Aorta (tissue), 5 donors: Measurements from ENCODE around the gene SLC6A6. TPM values are rescaled to one million over a fixed set of nuclear protein-coding genes. Genes with fewer than 3 reads are reported as not detected.

Experiments
- ATAC-seq: fragments of 200-7000 bp; cut with Tn5 transposase; one replicate; pipeline ENCODE4 v1.9.1; 2022; ENCODE audit warnings: moderate library complexity; ENCODE audit not compliant: low FRiP score
- DNase-seq, 2 donors: peaks; one replicate each; pipeline ENCODE4 v3.0.0-alpha.2; 2020
- H3K27ac ChIP-seq, 2 donors: one replicate each; pipeline ENCODE4 v1.5.1; 2013; ENCODE audit warnings: low read length in 2 of 2, mild to moderate bottlenecking in 2 of 2, moderate library complexity in 2 of 2, control low read depth in 1 of 2, inconsistent platforms in 1 of 2, low read depth in 1 of 2
- H3K27me3 ChIP-seq, 2 donors: one replicate each; pipeline ENCODE4 v1.6.1; 2013; ENCODE audit warnings: control low read depth in 1 of 2, low read length in 1 of 2, mild to moderate bottlenecking in 1 of 2, moderate library complexity in 1 of 2; ENCODE audit not compliant: insufficient read depth in 2 of 2, control insufficient read depth in 1 of 2
- H3K36me3 ChIP-seq, 2 donors: one replicate each; pipeline ENCODE4 v1.6.1; 2013; ENCODE audit warnings: control low read depth in 1 of 2, low read length in 1 of 2, mild to moderate bottlenecking in 1 of 2; ENCODE audit not compliant: insufficient read depth in 2 of 2, control insufficient read depth in 1 of 2
- H3K4me1 ChIP-seq, 2 donors: one replicate each; pipeline ENCODE4 v1.6.1; 2013; ENCODE audit warnings: low read length in 2 of 2, control low read depth in 1 of 2, mild to moderate bottlenecking in 1 of 2, moderate library complexity in 1 of 2; ENCODE audit not compliant: insufficient read depth in 2 of 2, control insufficient read depth in 1 of 2
- H3K4me3 ChIP-seq, 2 donors: one replicate each; pipeline ENCODE4 v1.5.1; 2013; ENCODE audit warnings: low read length in 2 of 2, control low read depth in 1 of 2, mild to moderate bottlenecking in 1 of 2
- H3K9me3 ChIP-seq: one replicate; pipeline ENCODE4 v1.6.1; 2013; ENCODE audit warnings: mild to moderate bottlenecking, low read length; ENCODE audit not compliant: control insufficient read depth
- WGBS, 2 donors: extraction: QIAGEN DNeasy Blood & Tissue Kit; methylation state at CpG; one replicate each; pipeline ENCODE4 v1.1.7; 2013; 5-methylcytosine and 5-hydroxymethylcytosine counted together
- intact Hi-C, 2 donors: fragments of 100-400 bp; cut with DNase I; formaldehyde crosslinking; loops; one replicate each; pipeline versions ENCODE4 v1.14.2 to v1.15.0; 2022
- polyA plus RNA-seq, 2 donors: library from polyadenylated mRNA; stranded (reverse); fragments of 200-250 nt; gene quantifications; one replicate each; pipeline ENCODE4 v1.2.3, GENCODE V29; 2013
- total RNA-seq, 2 donors: library from RNA; stranded (reverse); fragmentation: NEBNext Ultra II Directional; extraction: Animal tissue kit (Norgen Biotek cat#: 25700); gene quantifications; one replicate each; pipeline ENCODE4 v1.2.1, GENCODE V29; 2021
- donor health status: healthy with polysubstance abuse.
- donor health status: Bipolar disorder and iron deficiency.
- donor health status: DM: no; HTN: no; CAD: no.
- donor health status: DM: no; HTN: no; CAD: no.
- donor health status: DM: yes; HTN: yes; CAD: no.

SLC6A6 gene
- total and polyA plus RNA-seq, 4 donors: 5.3 to 62.2 (median 21.3) TPM

DNA sequence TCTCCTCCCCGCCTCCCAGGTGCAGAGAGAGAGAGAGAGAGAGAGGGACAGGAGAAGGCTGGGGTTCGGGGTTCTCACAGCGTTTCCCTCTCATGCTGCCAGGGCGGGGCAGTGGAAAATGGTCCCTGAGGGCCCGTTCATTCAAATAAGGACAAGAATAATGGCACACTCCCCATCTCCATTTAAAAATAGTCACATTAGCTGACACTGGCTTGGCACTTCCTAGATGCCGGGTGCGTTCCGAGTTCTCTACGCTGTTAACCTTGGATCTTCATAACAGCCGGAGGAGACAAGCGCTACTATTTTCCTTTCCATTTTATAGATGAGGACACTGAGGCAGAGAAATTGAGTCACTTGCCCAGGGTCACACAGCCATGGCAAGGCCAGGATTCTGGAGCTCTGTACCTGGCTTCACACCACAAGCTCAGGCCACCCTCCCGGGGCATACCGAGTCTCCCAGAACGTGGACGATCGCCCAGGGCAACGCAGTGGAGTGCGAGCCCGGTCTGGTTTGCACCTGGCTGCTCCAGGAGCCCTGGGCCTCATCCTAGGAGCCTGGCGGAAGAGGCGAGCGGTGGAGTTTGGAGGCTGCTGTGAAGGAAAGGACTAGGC lies 608 bp upstream of the SLC6A6 start:
- ATAC-seq: no peak
- WGBS, 2 donors: 19 to 22% methylated on average over 22 of the region's 22 CpGs
- H3K27ac ChIP-seq: no peak overlapping the region
- no peaks in the 10 kb centered on the region for H3K36me3 ChIP-seq
- H3K9me3 ChIP-seq: no peaks in the 10 kb centered on the region
- no peak for DNase-seq
- peak overlapping the region in 1 of 2 donors; percentile 49 for H3K4me3 ChIP-seq
- H3K27me3 ChIP-seq: no peaks in the 10 kb centered on the region
- H3K4me1 ChIP-seq: peaks cover 0 to 3% of the 10 kb centered on the region in 2 donors
- intact Hi-C loops: loop anchor here (2.0 to 10.0 kb wide), 4 partner anchors 31 to 257 kb away; no protein-coding TSS in a partner anchor

DNA sequence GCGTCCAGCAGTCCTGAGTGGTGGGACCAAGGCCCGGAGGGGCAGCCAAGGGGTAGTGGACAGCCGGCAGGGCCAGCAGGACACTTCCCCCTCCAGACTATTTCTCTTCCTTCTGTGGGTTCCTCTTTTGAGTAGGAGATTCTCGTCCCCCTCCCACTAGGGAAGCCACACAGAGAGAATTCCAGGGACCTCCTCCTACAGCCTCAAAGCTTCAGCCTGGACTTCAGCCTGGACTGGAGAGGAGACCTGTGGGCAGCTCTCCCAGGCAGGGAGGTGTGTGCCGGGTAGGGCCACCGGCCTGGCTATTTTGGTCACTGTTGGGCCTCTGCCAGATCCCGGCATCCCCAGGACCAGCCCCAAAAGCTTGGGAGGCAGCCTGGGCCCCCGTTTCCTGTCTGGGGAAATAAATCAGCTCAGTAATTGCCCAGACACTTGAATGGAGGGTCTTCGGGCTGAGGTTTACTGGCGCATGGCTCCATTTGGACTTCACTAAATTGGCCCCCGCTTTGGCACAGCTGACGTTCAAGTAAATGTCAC lies 1.3 kb downstream of the SLC6A6 start:
- H3K4me1 ChIP-seq: peaks cover 0 to 3% of the 10 kb centered on the region in 2 donors
- no peaks in the 10 kb centered on the region for H3K9me3 ChIP-seq
- H3K36me3 ChIP-seq: no peaks in the 10 kb centered on the region
- WGBS, 2 donors: 0 to 1% methylated on average over 12 of the region's 12 CpGs
- intact Hi-C loops: loop anchor here (2.0 to 10.0 kb wide), 5 partner anchors 29 to 259 kb away; no protein-coding TSS in a partner anchor
- H3K27me3 ChIP-seq: no peaks in the 10 kb centered on the region
- peak overlapping the region; percentile 49 to 85 for H3K4me3 ChIP-seq
- DNase-seq (peak; percentile 84 to 87), ATAC-seq (peak; percentile 33)
- no peak overlapping the region for H3K27ac ChIP-seq

DNA sequence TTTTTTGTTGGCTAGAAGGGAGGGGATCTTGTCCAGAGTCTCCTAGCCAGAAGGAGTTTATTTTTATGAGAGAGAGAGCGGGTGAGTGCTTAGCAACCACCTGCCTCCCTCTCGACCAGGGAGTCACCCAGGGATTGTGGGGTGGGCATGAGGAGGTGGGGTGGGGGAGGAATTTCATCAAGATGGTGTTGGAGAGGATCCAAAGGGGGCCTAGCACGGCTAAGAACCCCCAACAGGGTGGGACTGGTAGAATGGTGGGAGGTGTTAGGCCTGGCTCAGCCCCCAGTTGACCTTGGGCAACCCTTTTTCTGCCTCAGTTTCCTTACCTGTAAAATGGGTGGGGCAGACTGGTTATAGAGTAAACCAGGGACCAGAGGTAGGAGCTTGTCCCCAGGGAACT lies 1.8 kb downstream of the SLC6A6 start:
- intact Hi-C loops: loop anchor here (2.0 to 10.0 kb wide), 4 partner anchors 48 to 259 kb away; no protein-coding TSS in a partner anchor
- no peaks in the 10 kb centered on the region for H3K27me3 ChIP-seq
- peak overlapping the region in 1 of 2 donors; percentile 49 for H3K4me3 ChIP-seq
- H3K4me1 ChIP-seq: peaks cover 0 to 3% of the 10 kb centered on the region in 2 donors
- H3K36me3 ChIP-seq: no peaks in the 10 kb centered on the region
- H3K9me3 ChIP-seq: no peaks in the 10 kb centered on the region
- H3K27ac ChIP-seq: no peak overlapping the region
- 3 to 7% methylated on average over 3 of the region's 3 CpGs for WGBS, 2 donors
- DNase-seq (no peak), ATAC-seq (no peak)

DNA sequence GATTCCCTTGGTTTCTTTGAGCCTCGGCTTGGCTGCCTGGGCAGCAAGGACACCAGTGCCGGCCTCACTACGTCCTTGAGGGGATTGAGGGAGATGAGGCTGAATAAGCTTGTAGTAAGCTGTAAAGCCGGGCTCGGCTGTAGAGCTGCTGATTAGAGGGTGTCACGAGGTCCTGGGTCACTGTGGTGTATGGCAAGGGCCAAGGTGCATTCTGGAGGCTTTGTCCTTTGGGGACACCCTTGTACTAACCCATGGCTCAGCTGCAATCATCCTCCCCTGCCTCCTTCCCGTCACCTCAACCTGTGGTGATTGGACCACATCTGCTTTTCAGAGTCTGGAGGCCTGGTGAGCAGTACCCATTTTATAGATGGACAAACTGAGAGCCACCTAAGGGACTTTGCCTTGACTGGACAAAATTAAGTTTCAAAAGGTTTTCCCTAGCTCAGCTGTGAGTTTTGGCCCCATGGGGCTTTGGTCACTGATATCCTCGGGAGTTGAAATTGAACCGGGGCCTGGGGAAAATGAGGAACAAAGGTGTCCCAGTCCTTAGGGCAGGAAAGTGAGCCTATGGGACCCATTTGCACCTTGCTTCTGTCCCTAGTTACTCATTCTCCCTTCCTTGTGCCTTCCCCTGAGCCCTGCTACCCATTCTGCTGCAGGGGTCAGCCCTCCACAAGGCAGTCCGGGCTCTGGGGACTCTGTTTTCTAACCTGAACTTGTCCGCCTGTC lies 2.4 kb downstream of the SLC6A6 start:
- DNase-seq: no peak
- intact Hi-C loops: loop anchor here (2.0 to 10.0 kb wide), 4 partner anchors 48 to 260 kb away; no protein-coding TSS in a partner anchor
- H3K4me1 ChIP-seq: peaks cover 0 to 3% of the 10 kb centered on the region in 2 donors

DNA sequence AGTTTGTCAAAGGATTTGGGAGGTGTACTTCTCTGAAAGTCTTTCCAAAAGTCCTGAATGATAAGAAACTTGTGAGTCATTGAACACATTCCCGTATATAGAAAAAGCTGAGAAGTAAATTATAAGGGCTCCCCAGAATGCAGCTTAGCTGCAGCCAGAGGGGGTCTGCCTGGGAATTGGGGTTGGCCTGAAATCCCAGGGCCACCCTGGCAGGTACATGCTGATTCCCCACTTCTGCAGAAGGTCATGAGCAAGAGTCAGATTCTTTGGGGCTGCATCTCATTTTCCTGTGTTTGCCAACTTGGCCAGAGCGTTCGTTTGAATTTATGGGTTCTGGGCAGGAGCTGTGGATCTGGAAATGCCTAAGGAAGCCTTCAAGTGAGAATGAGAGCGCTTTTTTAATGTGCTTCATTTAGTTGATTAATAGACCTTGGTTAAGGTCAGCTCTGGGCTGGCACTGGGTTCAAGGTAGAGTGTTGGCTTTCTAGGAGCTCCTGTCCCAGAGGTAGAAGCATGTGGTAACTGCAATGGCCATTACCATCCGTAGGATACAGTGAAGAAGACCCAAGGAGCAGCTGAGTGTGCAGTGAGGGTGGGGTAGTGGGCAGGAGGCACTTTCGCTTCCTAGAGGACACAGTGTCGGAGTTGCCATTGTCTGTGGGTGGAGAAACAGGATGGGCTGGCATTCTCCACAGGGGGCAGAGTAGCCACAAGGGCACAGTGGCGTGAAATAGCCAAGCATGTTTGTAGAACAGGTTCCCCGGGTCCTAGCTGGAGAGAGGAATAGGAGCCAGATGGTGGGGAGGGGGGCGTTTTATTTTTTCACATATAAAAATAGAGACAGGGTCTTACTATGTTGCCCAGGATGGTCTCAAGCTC lies 3.2 kb downstream of the SLC6A6 start:
- DNase-seq (no peak), ATAC-seq (no peak)
- Histone ChIP-seq H3K4me3 (no peak overlapping the region), H3K27ac (no peak overlapping the region), H3K9me3 (no peaks in the 10 kb centered on the region), H3K27me3 (no peaks in the 10 kb centered on the region), H3K36me3 (no peaks in the 10 kb centered on the region), H3K4me1 (peaks cover 0 to 3% of the 10 kb centered on the region in 2 donors)
- WGBS, 2 donors: 49 to 57% methylated on average over 10 of the region's 10 CpGs
- intact Hi-C loops: loop anchor here in 1 of 2 donors (2.0 to 10.0 kb wide), 3 partner anchors 55 to 261 kb away; no protein-coding TSS in a partner anchor

More for the DNA sequence above, 2.4 kb downstream of the SLC6A6 start:
- Histone ChIP-seq H3K36me3 (no peaks in the 10 kb centered on the region), H3K9me3 (no peaks in the 10 kb centered on the region), H3K27me3 (no peaks in the 10 kb centered on the region), H3K4me3 (no peak overlapping the region), H3K27ac (peak overlapping the region in 1 of 2 donors; percentile 13)
- ATAC-seq: no peak
- WGBS, 2 donors: 62 to 66% methylated on average over 11 of the region's 11 CpGs

DNA sequence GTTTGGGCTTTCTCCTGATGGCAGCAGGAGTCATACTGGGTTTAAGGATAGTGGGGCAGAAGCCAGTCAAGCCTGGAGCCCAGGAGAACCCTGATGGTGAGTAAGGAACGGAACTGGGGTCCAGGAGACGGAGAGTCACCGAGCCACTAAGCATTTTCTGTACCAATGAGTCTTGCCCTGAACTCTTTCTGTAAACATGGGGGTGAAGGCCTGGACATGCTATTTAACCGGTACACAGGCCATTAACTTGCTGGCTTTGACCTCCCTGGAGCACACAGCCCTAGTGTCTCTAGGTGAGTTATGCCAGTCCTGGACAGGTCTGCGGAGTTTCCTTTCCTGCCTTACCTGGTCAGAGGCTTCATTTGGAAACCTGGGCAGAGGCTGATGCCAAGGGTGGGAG lies 3.9 kb downstream of the SLC6A6 start:
- whole genome bisulfite sequencing, 2 donors: 77 to 79% methylated on average over 5 of the region's 5 CpGs
- no peak for DNase-seq
- peaks cover 0 to 3% of the 10 kb centered on the region in 2 donors for H3K4me1 ChIP-seq
- no peaks in the 10 kb centered on the region for H3K27me3 ChIP-seq
- no peaks in the 10 kb centered on the region for H3K9me3 ChIP-seq
- no peak overlapping the region for H3K4me3 ChIP-seq
- intact Hi-C loops: loop anchor here in 1 of 2 donors (10.0 kb wide), 2 partner anchors 202 to 262 kb away; no protein-coding TSS in a partner anchor
- ATAC-seq: no peak
- no peak overlapping the region for H3K27ac ChIP-seq
- H3K36me3 ChIP-seq: no peaks in the 10 kb centered on the region

DNA sequence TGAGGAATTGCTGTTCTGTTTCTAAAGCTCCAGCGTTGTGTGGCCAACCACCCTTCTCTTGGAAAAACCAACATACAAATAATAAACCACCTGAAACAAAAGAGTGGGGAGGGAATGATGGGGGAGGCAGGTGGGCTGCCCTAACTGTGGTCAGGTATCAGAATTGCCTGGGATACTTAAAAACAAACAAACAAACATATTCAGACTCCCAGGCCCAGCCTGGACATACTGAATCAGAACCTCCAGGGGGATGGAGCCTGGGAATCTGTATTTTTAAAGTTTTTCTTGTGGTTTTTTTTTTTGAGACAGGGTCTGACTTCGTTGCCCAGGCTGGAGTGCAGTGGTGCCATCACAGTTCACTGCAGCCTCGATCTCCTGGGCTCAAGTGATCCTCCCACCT lies 4.4 kb downstream of the SLC6A6 start:
- intact Hi-C loops: loop anchor here in 1 of 2 donors (10.0 kb wide), 2 partner anchors 202 to 262 kb away; no protein-coding TSS in a partner anchor
- peaks cover 0 to 3% of the 10 kb centered on the region in 2 donors for H3K4me1 ChIP-seq
- WGBS, 2 donors: 91 to 92% methylated on average over 3 of the region's 3 CpGs
- no peaks in the 10 kb centered on the region for H3K36me3 ChIP-seq
- ATAC-seq: no peak
- no peaks in the 10 kb centered on the region for H3K27me3 ChIP-seq
- no peak for DNase-seq
- no peaks in the 10 kb centered on the region for H3K9me3 ChIP-seq
- H3K27ac ChIP-seq: no peak overlapping the region
- no peak overlapping the region for H3K4me3 ChIP-seq

DNA sequence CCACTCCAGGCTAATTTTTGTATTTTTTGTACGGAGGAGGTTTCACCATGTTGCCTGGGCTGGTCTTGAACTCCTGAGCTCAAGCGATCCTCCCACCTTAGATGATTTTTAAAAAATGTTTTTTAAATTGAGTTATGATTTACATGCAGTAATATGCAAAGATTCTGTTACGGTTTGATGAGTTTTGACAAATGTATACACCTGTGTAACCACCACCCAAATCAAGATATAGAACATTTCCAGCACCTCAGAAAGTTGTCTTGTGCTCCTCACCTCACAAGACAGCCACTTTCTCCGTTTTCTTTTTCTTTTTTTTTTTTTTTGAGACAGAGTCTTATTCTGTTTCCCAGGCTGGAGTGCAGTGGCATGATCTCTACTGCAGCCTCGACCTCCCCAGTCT lies 4.8 kb downstream of the SLC6A6 start:
- H3K27me3 ChIP-seq: no peaks in the 10 kb centered on the region
- no peaks in the 10 kb centered on the region for H3K9me3 ChIP-seq
- H3K27ac ChIP-seq: no peak overlapping the region
- ATAC-seq (no peak), DNase-seq (no peak)
- no peak overlapping the region for H3K4me3 ChIP-seq
- no peaks in the 10 kb centered on the region for H3K36me3 ChIP-seq
- H3K4me1 ChIP-seq: peaks cover 0 to 3% of the 10 kb centered on the region in 2 donors
- intact Hi-C loops: loop anchor here in 1 of 2 donors (10.0 kb wide), 2 partner anchors 202 to 262 kb away; no protein-coding TSS in a partner anchor
- WGBS, 2 donors: 95 to 96% methylated on average over 5 of the region's 5 CpGs
